HepG2 (cell line): Measurements from ENCODE around the gene CGNL1. TPM values are rescaled to one million over a fixed set of nuclear protein-coding genes. Genes with fewer than 3 reads are reported as not detected.

Experiments
- CAMTA2 ChIP-seq: sonication (generic); formaldehyde crosslinking; IDR thresholded peaks from 2 replicates; pipeline ENCODE4 v1.4.0; 2020; ENCODE audit warnings: mild to moderate bottlenecking, missing genetic modification reagents, borderline replicate concordance
- JARID2 ChIP-seq: sonication (generic); formaldehyde crosslinking; IDR thresholded peaks from 2 replicates; pipeline ENCODE4 v1.8.1; 2023; ENCODE audit warnings: missing genetic modification reagents, inconsistent platforms; ENCODE audit not compliant: insufficient replicate concordance
- KLF16 ChIP-seq, 2 experiments: sonication (generic) in 1 of 2; formaldehyde crosslinking in 1 of 2; IDR thresholded peaks; 2 replicates each; pipeline versions ENCODE4 v1.6.1 to v1.8.0; 2016 to 2023; ENCODE audit warnings: missing genetic modification reagents in 2 of 2, missing compliant biosample characterization in 1 of 2
- MYC ChIP-seq: sonication (generic); formaldehyde crosslinking; IDR thresholded peaks from 2 replicates; pipeline ENCODE4 v1.9.0; 2021; ENCODE audit warnings: missing genetic modification reagents, borderline replicate concordance
- NFIC ChIP-seq: IDR thresholded peaks from 2 replicates; pipeline ENCODE4 v1.6.1; 2012; ENCODE audit warnings: mild to moderate bottlenecking, low read length, inconsistent platforms
- SMC3 ChIP-seq: IDR thresholded peaks from 2 replicates; pipeline ENCODE4 v1.6.1; 2011; ENCODE audit warnings: low read length, improper control_type of control experiment
- SMYD3 ChIP-seq: sonication (generic); formaldehyde crosslinking; IDR thresholded peaks from 2 replicates; pipeline ENCODE4 v1.8.1; 2023; ENCODE audit warnings: mild to moderate bottlenecking, missing genetic modification reagents
- SNAPC2 ChIP-seq: sonication (generic); formaldehyde crosslinking; IDR thresholded peaks from 2 replicates; pipeline ENCODE4 v1.8.1; 2022; ENCODE audit warnings: mild to moderate bottlenecking, missing genetic modification reagents
- TRAFD1 ChIP-seq: sonication (generic); formaldehyde crosslinking; IDR thresholded peaks from 2 replicates; pipeline ENCODE4 v1.5.1; 2020; ENCODE audit warnings: missing genetic modification reagents, mild to moderate bottlenecking, borderline replicate concordance
- TSC22D2 ChIP-seq: sonication (generic); formaldehyde crosslinking; IDR thresholded peaks from 2 replicates; pipeline ENCODE4 v1.5.1; 2020; ENCODE audit warnings: missing genetic modification reagents, mild to moderate bottlenecking, borderline replicate concordance
- ZBTB42 ChIP-seq: sonication (generic); formaldehyde crosslinking; IDR thresholded peaks from 2 replicates; pipeline ENCODE4 v1.5.0; 2020; ENCODE audit warnings: mild to moderate bottlenecking, missing genetic modification reagents
- ZFP82 ChIP-seq: sonication (generic); formaldehyde crosslinking; IDR thresholded peaks from 2 replicates; pipeline ENCODE4 v1.5.1; 2020; ENCODE audit warnings: mild to moderate bottlenecking, missing genetic modification reagents, borderline replicate concordance
- ZNF234 ChIP-seq: sonication (generic); formaldehyde crosslinking; conservative IDR thresholded peaks from 2 replicates; pipeline ENCODE4 v1.5.1; 2020; ENCODE audit warnings: mild to moderate bottlenecking, missing genetic modification reagents
- ZNF441 ChIP-seq: sonication (generic); formaldehyde crosslinking; IDR thresholded peaks from 2 replicates; pipeline ENCODE4 v1.7.0; 2021; ENCODE audit warnings: missing genetic modification reagents, borderline replicate concordance
- ZNF543 ChIP-seq: sonication (generic); formaldehyde crosslinking; IDR thresholded peaks from 2 replicates; pipeline ENCODE4 v1.4.0; 2020; ENCODE audit warnings: mild to moderate bottlenecking, missing genetic modification reagents
- ZNF724P ChIP-seq: sonication (generic); formaldehyde crosslinking; IDR thresholded peaks from 2 replicates; pipeline ENCODE4 v1.8.0; 2022; ENCODE audit warnings: missing genetic modification reagents, borderline replicate concordance
- ZNF790 ChIP-seq: sonication (generic); formaldehyde crosslinking; IDR thresholded peaks from 2 replicates; pipeline ENCODE4 v1.8.0; 2022; ENCODE audit warnings: missing genetic modification reagents, mild to moderate bottlenecking, borderline replicate concordance
- polyA plus RNA-seq, 8 experiments: library from polyadenylated mRNA; depleted of rRNA in 3 of 8; stranded (reverse) in 7 of 8; unstranded in 1 of 8; fragments of >200 nt; fragmentation: Illumina TruSeq in 4 of 8; extraction: Trizol in 4 of 8; gene quantifications; 2 replicates each; pipeline versions ENCODE4 v1.2.1 to v1.2.3, GENCODE V29; 2011 to 2016; ENCODE audit warnings: low read depth in 4 of 8, missing spikeins in 1 of 8, mixed read lengths in 1 of 8; ENCODE audit not compliant: insufficient read depth in 1 of 8
- total RNA-seq, 5 experiments: library from RNA; depleted of rRNA; stranded (reverse); fragments of >200 nt; fragmentation: Illumina TruSeq; extraction: Trizol; gene quantifications; 2 replicates each; pipeline ENCODE4 v1.2.3, GENCODE V29; 2016; ENCODE audit warnings: low read depth in 1 of 5
- TF ChIP-seq, protein P1 (sequence below): sonication (generic); formaldehyde crosslinking; IDR thresholded peaks from 2 replicates; pipeline ENCODE4 v1.8.0; 2022; ENCODE audit warnings: missing genetic modification reagents, mild to moderate bottlenecking, inconsistent platforms, borderline replicate concordance
- TF ChIP-seq, protein P2 (sequence below): sonication (generic); formaldehyde crosslinking; IDR thresholded peaks from 2 replicates; pipeline ENCODE4 v1.4.0; 2020; ENCODE audit warnings: mild to moderate bottlenecking, low read depth, missing genetic modification reagents
- TF ChIP-seq, protein P3 (sequence below): sonication (generic); formaldehyde crosslinking; IDR thresholded peaks from 2 replicates; pipeline ENCODE4 v1.5.1; 2020; ENCODE audit warnings: missing genetic modification reagents, mild to moderate bottlenecking, borderline replicate concordance

The CGNL1 gene
- total and polyA plus RNA-seq, 2 of the 13 experiments (the other 11 are each of a cell fraction or from before 2014, with no cell fraction given): 5.6 to 15.6 TPM

GRCh38 chr15:57376696-57377477, 582 bp downstream of the CGNL1 start (continued):
- no peak for TF ChIP-seq TRAFD1 (CRISPR knock-in tag)
- TF ChIP-seq NFIC: no peak
- 0 out of 2 replicates have a peak, but pooled peaks have one; percentile 45 for TF ChIP-seq ZNF543 (CRISPR knock-in tag)
- TF ChIP-seq TSC22D2: no peak
- TF ChIP-seq ZNF441 (CRISPR knock-in tag): no peak
- TF ChIP-seq SMYD3 (CRISPR knock-in tag): 0 out of 2 replicates have a peak, but pooled peaks have one; percentile 44
- no peak for TF ChIP-seq KLF16 (CRISPR knock-in tag; IDR thresholded peaks at IDR 0.05)
- no peak for TF ChIP-seq SMC3
- TF ChIP-seq ZNF790 (CRISPR knock-in tag): no peak
- no peak for TF ChIP-seq ZNF724P (CRISPR knock-in tag)
- TF ChIP-seq ZFP82 (CRISPR knock-in tag): no peak
- TF ChIP-seq ZNF234: no peak
- no peak for TF ChIP-seq JARID2 (CRISPR knock-in tag)
- TF ChIP-seq, protein P1, sequence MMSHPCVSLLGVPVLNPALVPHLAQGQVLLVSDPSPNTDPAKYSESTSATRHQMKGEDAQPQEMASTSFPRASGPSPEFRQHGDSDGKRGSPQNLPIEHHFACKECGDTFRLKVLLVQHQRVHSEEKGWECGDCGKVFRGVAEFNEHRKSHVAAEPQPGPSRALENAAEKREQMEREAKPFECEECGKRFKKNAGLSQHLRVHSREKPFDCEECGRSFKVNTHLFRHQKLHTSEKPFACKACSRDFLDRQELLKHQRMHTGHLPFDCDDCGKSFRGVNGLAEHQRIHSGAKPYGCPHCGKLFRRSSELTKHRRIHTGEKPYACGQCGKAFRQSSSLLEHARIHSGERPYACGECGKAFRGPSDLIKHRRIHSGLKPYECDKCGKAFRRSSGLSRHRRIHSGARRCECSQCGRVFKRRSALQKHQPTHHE (CRISPR knock-in tag): 0 out of 2 replicates have a peak, but pooled peaks have one; percentile 62
- no peak for TF ChIP-seq SNAPC2 (CRISPR knock-in tag)
- TF ChIP-seq, protein P2, sequence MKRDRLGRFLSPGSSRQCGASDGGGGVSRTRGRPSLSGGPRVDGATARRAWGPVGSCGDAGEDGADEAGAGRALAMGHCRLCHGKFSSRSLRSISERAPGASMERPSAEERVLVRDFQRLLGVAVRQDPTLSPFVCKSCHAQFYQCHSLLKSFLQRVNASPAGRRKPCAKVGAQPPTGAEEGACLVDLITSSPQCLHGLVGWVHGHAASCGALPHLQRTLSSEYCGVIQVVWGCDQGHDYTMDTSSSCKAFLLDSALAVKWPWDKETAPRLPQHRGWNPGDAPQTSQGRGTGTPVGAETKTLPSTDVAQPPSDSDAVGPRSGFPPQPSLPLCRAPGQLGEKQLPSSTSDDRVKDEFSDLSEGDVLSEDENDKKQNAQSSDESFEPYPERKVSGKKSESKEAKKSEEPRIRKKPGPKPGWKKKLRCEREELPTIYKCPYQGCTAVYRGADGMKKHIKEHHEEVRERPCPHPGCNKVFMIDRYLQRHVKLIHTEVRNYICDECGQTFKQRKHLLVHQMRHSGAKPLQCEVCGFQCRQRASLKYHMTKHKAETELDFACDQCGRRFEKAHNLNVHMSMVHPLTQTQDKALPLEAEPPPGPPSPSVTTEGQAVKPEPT (CRISPR knock-in tag): 0 out of 2 replicates have a peak, but pooled peaks have one; percentile 24
- TF ChIP-seq ZBTB42 (CRISPR knock-in tag): no peak
- TF ChIP-seq, protein P3, sequence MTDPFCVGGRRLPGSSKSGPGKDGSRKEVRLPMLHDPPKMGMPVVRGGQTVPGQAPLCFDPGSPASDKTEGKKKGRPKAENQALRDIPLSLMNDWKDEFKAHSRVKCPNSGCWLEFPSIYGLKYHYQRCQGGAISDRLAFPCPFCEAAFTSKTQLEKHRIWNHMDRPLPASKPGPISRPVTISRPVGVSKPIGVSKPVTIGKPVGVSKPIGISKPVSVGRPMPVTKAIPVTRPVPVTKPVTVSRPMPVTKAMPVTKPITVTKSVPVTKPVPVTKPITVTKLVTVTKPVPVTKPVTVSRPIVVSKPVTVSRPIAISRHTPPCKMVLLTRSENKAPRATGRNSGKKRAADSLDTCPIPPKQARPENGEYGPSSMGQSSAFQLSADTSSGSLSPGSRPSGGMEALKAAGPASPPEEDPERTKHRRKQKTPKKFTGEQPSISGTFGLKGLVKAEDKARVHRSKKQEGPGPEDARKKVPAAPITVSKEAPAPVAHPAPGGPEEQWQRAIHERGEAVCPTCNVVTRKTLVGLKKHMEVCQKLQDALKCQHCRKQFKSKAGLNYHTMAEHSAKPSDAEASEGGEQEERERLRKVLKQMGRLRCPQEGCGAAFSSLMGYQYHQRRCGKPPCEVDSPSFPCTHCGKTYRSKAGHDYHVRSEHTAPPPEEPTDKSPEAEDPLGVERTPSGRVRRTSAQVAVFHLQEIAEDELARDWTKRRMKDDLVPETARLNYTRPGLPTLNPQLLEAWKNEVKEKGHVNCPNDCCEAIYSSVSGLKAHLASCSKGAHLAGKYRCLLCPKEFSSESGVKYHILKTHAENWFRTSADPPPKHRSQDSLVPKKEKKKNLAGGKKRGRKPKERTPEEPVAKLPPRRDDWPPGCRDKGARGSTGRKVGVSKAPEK (CRISPR knock-in tag): no peak
- TF ChIP-seq CAMTA2 (CRISPR knock-in tag): no peak
- peak; percentile 22; the same call in 1 of the 2 replicates for TF ChIP-seq MYC (CRISPR knock-in tag)
